ENCODE data around the gene RIMBP2. TPM values are rescaled to one million over a fixed set of nuclear protein-coding genes. Genes with fewer than 3 reads are reported as not detected.

The RIMBP2 gene
- polyA plus RNA-seq, 1 of the 3 experiments (the other 2 are of a cell fraction): 0.90 TPM

- Histone ChIP-seq H3K27ac (ENCODE audit: low read depth in 2 of 2, low read length in 1 of 2) (no peak overlapping the region), H3K9ac (no peak overlapping the region), H3K9me2 (no peaks in the 10 kb centered on the region), H3K4me2 (no peak overlapping the region), H3K4me1 (ENCODE audit: control insufficient read depth in 1 of 2, insufficient read depth in 2 of 2, low read depth in 1 of 2, low read length in 1 of 2) (peaks cover 0 to 2% of the 10 kb centered on the region in 2 experiments; a peak in 1 of 4 replicates), H3K79me2 (ENCODE audit: insufficient read depth) (no peaks in the 10 kb centered on the region), H2AFZ (ENCODE audit: low read depth) (no peak overlapping the region), H3F3A (replicated peaks; ENCODE audit: insufficient read depth) (no peaks in the 10 kb centered on the region), H3K4me3 (ENCODE audit: low read depth in 2 of 2, low read length in 1 of 2) (no peak overlapping the region), H3K9me3 (no peaks in the 10 kb centered on the region), H3K36me3 (replicated peaks in 1 of 2; ENCODE audit: control insufficient read depth in 1 of 2, insufficient read depth in 2 of 2, low read length in 1 of 2) (no peaks in the 10 kb centered on the region), H4K20me1 (ENCODE audit: insufficient read depth) (no peaks in the 10 kb centered on the region), H3K27me3 (ENCODE audit: insufficient read depth) (no peaks in the 10 kb centered on the region)
- TF ChIP-seq TCF12 (IDR thresholded peaks at IDR 0.05) (no peak), NFIC (IDR thresholded peaks at IDR 0.05; ENCODE audit: borderline replicate concordance) (no peak), YY1 (IDR thresholded peaks at IDR 0.05; ENCODE audit: low read depth) (no peak), TAF1 (IDR thresholded peaks at IDR 0.05; ENCODE audit: borderline replicate concordance, low read depth, low read length) (no peak), RAD21 (IDR thresholded peaks at IDR 0.05; ENCODE audit: low read length) (no peak), FOXJ3 (CRISPR knock-in tag; IDR thresholded peaks at IDR 0.05) (no peak), GABPA (IDR thresholded peaks at IDR 0.05; ENCODE audit: low read depth) (no peak), RXRA (IDR thresholded peaks at IDR 0.05; ENCODE audit: borderline replicate concordance, low read depth) (no peak), REST (IDR thresholded peaks at IDR 0.05; ENCODE audit: low read depth, low read length) (no peak), RFX5 (IDR thresholded peaks at IDR 0.05; ENCODE audit: low read length) (no peak), GATA2 (CRISPR knock-in tag; IDR thresholded peaks at IDR 0.05) (no peak), POLR2AphosphoS5 (IDR thresholded peaks at IDR 0.05; ENCODE audit: low read depth, low read length) (no peak), FOSL2 (IDR thresholded peaks at IDR 0.05; ENCODE audit: borderline replicate concordance, low read depth) (no peak)
- TF ChIP-seq, protein P1, sequence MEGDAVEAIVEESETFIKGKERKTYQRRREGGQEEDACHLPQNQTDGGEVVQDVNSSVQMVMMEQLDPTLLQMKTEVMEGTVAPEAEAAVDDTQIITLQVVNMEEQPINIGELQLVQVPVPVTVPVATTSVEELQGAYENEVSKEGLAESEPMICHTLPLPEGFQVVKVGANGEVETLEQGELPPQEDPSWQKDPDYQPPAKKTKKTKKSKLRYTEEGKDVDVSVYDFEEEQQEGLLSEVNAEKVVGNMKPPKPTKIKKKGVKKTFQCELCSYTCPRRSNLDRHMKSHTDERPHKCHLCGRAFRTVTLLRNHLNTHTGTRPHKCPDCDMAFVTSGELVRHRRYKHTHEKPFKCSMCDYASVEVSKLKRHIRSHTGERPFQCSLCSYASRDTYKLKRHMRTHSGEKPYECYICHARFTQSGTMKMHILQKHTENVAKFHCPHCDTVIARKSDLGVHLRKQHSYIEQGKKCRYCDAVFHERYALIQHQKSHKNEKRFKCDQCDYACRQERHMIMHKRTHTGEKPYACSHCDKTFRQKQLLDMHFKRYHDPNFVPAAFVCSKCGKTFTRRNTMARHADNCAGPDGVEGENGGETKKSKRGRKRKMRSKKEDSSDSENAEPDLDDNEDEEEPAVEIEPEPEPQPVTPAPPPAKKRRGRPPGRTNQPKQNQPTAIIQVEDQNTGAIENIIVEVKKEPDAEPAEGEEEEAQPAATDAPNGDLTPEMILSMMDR (IDR thresholded peaks at IDR 0.05): no peak
- POLR2A ChIA-PET: no interaction called here
- CTCF ChIA-PET: no interaction called here
- DNase-seq: no peak
- 50% methylated on average over 10 of the region's 14 CpGs for WGBS (ENCODE audit: low lambda C conversion rate)
Observed at GRCh38 chr12:130496516-130497120, 219.5 kb downstream of the RIMBP2 start.

Measured in SK-N-SH (cell line).